GM18505 (cell line): ENCODE measurements around the gene EFNB3.

Experiments used
- ATAC-seq: cut with Tn5 transposase; IDR thresholded peaks from one replicate; pipeline ENCODE4 v1.9.1; 2021; ENCODE audit not compliant: unreplicated experiment
- POLR2A ChIP-seq: IDR thresholded peaks from 4 replicates; pipeline ENCODE4 v1.6.1; 2011; ENCODE audit warnings: borderline replicate concordance; ENCODE audit not compliant: insufficient read depth, insufficient read length; ENCODE audit errors: extremely low read depth

EFNB3 gene

GRCh38 chr17:7742729-7743128 is 37.7 kb downstream of the EFNB3 start:
- TF ChIP-seq POLR2A, result no peak
- no peak for ATAC-seq

GRCh38 chr17:7744416-7744815 is 39.4 kb downstream of the EFNB3 start:
- ATAC-seq, result no peak

GRCh38 chr17:7745748-7746470 is 40.9 kb downstream of the EFNB3 start:
- no peak for TF ChIP-seq POLR2A

More at GRCh38 chr17:7744416-7744815, 39.4 kb downstream of the EFNB3 start:
- TF ChIP-seq POLR2A, result no peak

GRCh38 chr17:7747635-7748071 is 42.7 kb downstream of the EFNB3 start:
- ATAC-seq, result no peak
- TF ChIP-seq POLR2A, result no peak

More at GRCh38 chr17:7745748-7746470, 40.9 kb downstream of the EFNB3 start:
- no peak for ATAC-seq

- TF ChIP-seq POLR2A, result no peak
- ATAC-seq, result no peak
Measured at GRCh38 chr17:7748076-7748775, 43.2 kb downstream of the EFNB3 start.

GRCh38 chr17:7750321-7750821 is 45.4 kb downstream of the EFNB3 start:
- no peak for ATAC-seq
- TF ChIP-seq POLR2A, result no peak

- no peak for TF ChIP-seq POLR2A
- ATAC-seq, result no peak
Measured at GRCh38 chr17:7754656-7755055, 49.7 kb downstream of the EFNB3 start.

GRCh38 chr17:7755095-7755890 is 50.3 kb downstream of the EFNB3 start:
- ATAC-seq, result no peak

GRCh38 chr17:7756968-7757367 is 52.0 kb downstream of the EFNB3 start:
- ATAC-seq, result no peak

More at GRCh38 chr17:7755095-7755890, 50.3 kb downstream of the EFNB3 start:
- no peak for TF ChIP-seq POLR2A

More at GRCh38 chr17:7756968-7757367, 52.0 kb downstream of the EFNB3 start:
- no peak for TF ChIP-seq POLR2A
